ENCODE data around the gene EXOSC2.

EXOSC2 gene

GRCh38 chr9:130713286-130713960 lies 19.8 kb downstream of the EXOSC2 start:
- in situ Hi-C loops (cut with HindIII; ENCODE audit: low pct_ligation_motif_present, low sequenced_read_pairs) = loop anchor here (25.0 kb wide), 1 partner anchor 149 kb away; no protein-coding TSS in a partner anchor
- no peak for TF ChIP-seq CTCF (IDR thresholded peaks at IDR 0.05; ENCODE audit: low read depth, low read length, missing control alignments)
- H3K27me3 ChIP-seq (replicated peaks) = no peaks in the 10 kb centered on the region
- DNase-seq = no peak
- peak overlapping the region; percentile 93 for H3K27ac ChIP-seq
- H3K36me3 ChIP-seq (replicated peaks) = no peaks in the 10 kb centered on the region
- peak overlapping the region; percentile 83 for H3K4me3 ChIP-seq (ENCODE audit: low read depth, low read length)

GRCh38 chr9:130714586-130715110 lies 21.1 kb downstream of the EXOSC2 start:
- TF ChIP-seq CTCF (IDR thresholded peaks at IDR 0.05; ENCODE audit: low read depth, low read length, missing control alignments) = no peak
- no peak for DNase-seq
- in situ Hi-C loops (cut with HindIII; ENCODE audit: low pct_ligation_motif_present, low sequenced_read_pairs) = loop anchor here (25.0 kb wide), 1 partner anchor 148 kb away; no protein-coding TSS in a partner anchor
- H3K4me3 ChIP-seq (ENCODE audit: low read depth, low read length) = peak overlapping the region; percentile 83
- H3K27ac ChIP-seq = peak overlapping the region; percentile 93
- H3K36me3 ChIP-seq (replicated peaks) = no peaks in the 10 kb centered on the region
- no peaks in the 10 kb centered on the region for H3K27me3 ChIP-seq (replicated peaks)

- peak overlapping the region; percentile 93 for H3K27ac ChIP-seq
- H3K4me3 ChIP-seq (ENCODE audit: low read depth, low read length) = peak overlapping the region; percentile 83
Observed at GRCh38 chr9:130715270-130715669, 21.7 kb downstream of the EXOSC2 start.

GRCh38 chr9:130718562-130718961 lies 25.0 kb downstream of the EXOSC2 start:
- Histone ChIP-seq H3K4me3 (ENCODE audit: low read depth, low read length) (no peak overlapping the region), H3K27ac (no peak overlapping the region), H3K27me3 (replicated peaks) (no peaks in the 10 kb centered on the region), H3K36me3 (replicated peaks) (no peaks in the 10 kb centered on the region)
- no peak for TF ChIP-seq CTCF (IDR thresholded peaks at IDR 0.05; ENCODE audit: low read depth, low read length, missing control alignments)
- DNase-seq = no peak
- in situ Hi-C loops (cut with HindIII; ENCODE audit: low pct_ligation_motif_present, low sequenced_read_pairs) = loop anchor here (25.0 kb wide), 1 partner anchor 144 kb away; no protein-coding TSS in a partner anchor

More at GRCh38 chr9:130715270-130715669, 21.7 kb downstream of the EXOSC2 start:
- in situ Hi-C loops (cut with HindIII; ENCODE audit: low pct_ligation_motif_present, low sequenced_read_pairs) = loop anchor here (25.0 kb wide), 1 partner anchor 147 kb away; no protein-coding TSS in a partner anchor
- Histone ChIP-seq H3K36me3 (replicated peaks) (no peaks in the 10 kb centered on the region), H3K27me3 (replicated peaks) (no peaks in the 10 kb centered on the region)
- no peak for DNase-seq
- TF ChIP-seq CTCF (IDR thresholded peaks at IDR 0.05; ENCODE audit: low read depth, low read length, missing control alignments) = no peak

- no peaks in the 10 kb centered on the region for H3K27me3 ChIP-seq (replicated peaks)
- no peak for TF ChIP-seq CTCF (IDR thresholded peaks at IDR 0.05; ENCODE audit: low read depth, low read length, missing control alignments)
- H3K27ac ChIP-seq = no peak overlapping the region
- no peaks in the 10 kb centered on the region for H3K36me3 ChIP-seq (replicated peaks)
- in situ Hi-C loops (cut with HindIII; ENCODE audit: low pct_ligation_motif_present, low sequenced_read_pairs) = loop anchor here (25.0 kb wide), 1 partner anchor 142 kb away; no protein-coding TSS in a partner anchor
- DNase-seq = no peak
- H3K4me3 ChIP-seq (ENCODE audit: low read depth, low read length) = no peak overlapping the region
Observed at GRCh38 chr9:130720762-130721161, 27.2 kb downstream of the EXOSC2 start.
